DOHH2 (cell line): Measurements from ENCODE around the gene BNC2.

Experiments
- H3F3A ChIP-seq: fragments of 200-600 bp; sonication (generic), shearing (Covaris generic); 2 replicates; pipeline ENCODE4 v1.6.0; 2016; ENCODE audit warnings: antibody characterized with exemption, mild to moderate bottlenecking; ENCODE audit not compliant: control insufficient read depth, insufficient read depth
- H3K27ac ChIP-seq: fragments of 200-600 bp; sonication (generic); 2 replicates; pipeline ENCODE4 v1.5.1; 2014; ENCODE audit warnings: low read depth, mild to moderate bottlenecking, low read length, moderate library complexity
- H3K27me3 ChIP-seq: fragments of 200-600 bp; sonication (generic); 2 replicates; pipeline ENCODE4 v1.6.1; 2014; ENCODE audit warnings: mild to moderate bottlenecking, low read length, mixed read lengths; ENCODE audit not compliant: control insufficient read depth
- H3K36me3 ChIP-seq: fragments of 200-600 bp; sonication (generic); 2 replicates; pipeline ENCODE4 v1.6.1; 2014; ENCODE audit warnings: mild to moderate bottlenecking, low read length, moderate library complexity, mixed read lengths; ENCODE audit not compliant: control insufficient read depth
- H3K4me1 ChIP-seq: fragments of 200-600 bp; sonication (generic); 2 replicates; pipeline ENCODE4 v1.6.1; 2014; ENCODE audit warnings: mild to moderate bottlenecking, low read length, mixed read lengths; ENCODE audit not compliant: control insufficient read depth
- H3K4me2 ChIP-seq: fragments of 200-600 bp; sonication (generic); 2 replicates; pipeline ENCODE4 v1.6.0; 2014; ENCODE audit warnings: mild to moderate bottlenecking, low read length, moderate library complexity
- H3K4me3 ChIP-seq: fragments of 200-600 bp; sonication (generic); 2 replicates; pipeline ENCODE4 v1.5.1; 2014; ENCODE audit warnings: mild to moderate bottlenecking, low read length, mixed read lengths
- H3K79me2 ChIP-seq: fragments of 200-600 bp; sonication (generic); 2 replicates; pipeline ENCODE4 v1.6.1; 2014; ENCODE audit warnings: mild to moderate bottlenecking, low read length, mixed read lengths; ENCODE audit not compliant: control insufficient read depth
- H3K9me2 ChIP-seq: fragments of 200-600 bp; sonication (generic); replicated peaks from 2 replicates; pipeline ENCODE4 v1.6.1; 2014; ENCODE audit warnings: mild to moderate bottlenecking, low read length, mixed read lengths; ENCODE audit not compliant: control insufficient read depth
- H3K9me3 ChIP-seq: fragments of 200-600 bp; sonication (generic); 2 replicates; pipeline ENCODE4 v1.6.1; 2014; ENCODE audit warnings: antibody characterized with exemption, low read length, mixed read lengths; ENCODE audit not compliant: control insufficient read depth, insufficient read depth
- H4K20me1 ChIP-seq: fragments of 200-600 bp; sonication (generic); 2 replicates; pipeline ENCODE4 v1.6.0; 2014; ENCODE audit warnings: low read depth, mild to moderate bottlenecking, antibody characterized with exemption, low read length, moderate library complexity; ENCODE audit not compliant: control insufficient read depth, insufficient read depth
- CTCF ChIP-seq: fragments of 200-600 bp; sonication (generic); IDR thresholded peaks from one replicate; pipeline ENCODE4 v1.5.1; 2014; ENCODE audit warnings: antibody characterized with exemption, mild to moderate bottlenecking, low read depth, low read length; ENCODE audit not compliant: poor library complexity, severe bottlenecking
- EZH2phosphoT487 ChIP-seq: fragments of 200-600 bp; sonication (generic); IDR thresholded peaks from 2 replicates; pipeline ENCODE4 v1.6.1; 2017; ENCODE audit warnings: borderline replicate concordance, mild to moderate bottlenecking, antibody characterized with exemption, low read length, moderate library complexity, mixed read lengths

The BNC2 gene

GRCh38 chr9:16718296-16718695 is 152.2 kb downstream of the BNC2 start:
- no peaks in the 10 kb centered on the region for H3F3A ChIP-seq
- H3K9me3 ChIP-seq = no peaks in the 10 kb centered on the region
- TF ChIP-seq EZH2phosphoT487 = no peak
- TF ChIP-seq CTCF = no peak
- no peak overlapping the region for H3K27ac ChIP-seq
- H3K36me3 ChIP-seq = no peaks in the 10 kb centered on the region
- no peaks in the 10 kb centered on the region for H4K20me1 ChIP-seq
- H3K4me2 ChIP-seq = no peak overlapping the region
- H3K9me2 ChIP-seq = no peaks in the 10 kb centered on the region
- H3K4me1 ChIP-seq = no peaks in the 10 kb centered on the region
- no peaks in the 10 kb centered on the region for H3K27me3 ChIP-seq
- no peaks in the 10 kb centered on the region for H3K79me2 ChIP-seq
- H3K4me3 ChIP-seq = no peak overlapping the region

GRCh38 chr9:16716601-16717000 is 153.9 kb downstream of the BNC2 start:
- Histone ChIP-seq H3K9me2 (no peaks in the 10 kb centered on the region), H4K20me1 (no peaks in the 10 kb centered on the region), H3K27me3 (no peaks in the 10 kb centered on the region), H3K4me2 (no peak overlapping the region), H3K9me3 (no peaks in the 10 kb centered on the region), H3K4me1 (no peaks in the 10 kb centered on the region), H3K27ac (no peak overlapping the region), H3K36me3 (no peaks in the 10 kb centered on the region), H3K4me3 (no peak overlapping the region), H3K79me2 (no peaks in the 10 kb centered on the region), H3F3A (no peaks in the 10 kb centered on the region)
- TF ChIP-seq CTCF (no peak), EZH2phosphoT487 (no peak)

- Histone ChIP-seq H3K27ac (no peak overlapping the region), H3K9me3 (no peaks in the 10 kb centered on the region), H3F3A (no peaks in the 10 kb centered on the region), H3K4me3 (no peak overlapping the region), H3K9me2 (no peaks in the 10 kb centered on the region), H3K4me2 (no peak overlapping the region), H4K20me1 (no peaks in the 10 kb centered on the region), H3K79me2 (no peaks in the 10 kb centered on the region), H3K27me3 (no peaks in the 10 kb centered on the region), H3K4me1 (no peaks in the 10 kb centered on the region), H3K36me3 (no peaks in the 10 kb centered on the region)
- TF ChIP-seq CTCF (no peak), EZH2phosphoT487 (no peak)
Observed at GRCh38 chr9:16715404-16715803, 155.1 kb downstream of the BNC2 start.

GRCh38 chr9:16712787-16713186 is 157.7 kb downstream of the BNC2 start:
- H3K27ac ChIP-seq = no peak overlapping the region
- H4K20me1 ChIP-seq = no peaks in the 10 kb centered on the region

More at GRCh38 chr9:16712787-16713186, 157.7 kb downstream of the BNC2 start:
- Histone ChIP-seq H3K4me2 (no peak overlapping the region), H3K27me3 (no peaks in the 10 kb centered on the region), H3K36me3 (no peaks in the 10 kb centered on the region), H3K9me2 (no peaks in the 10 kb centered on the region), H3K4me3 (no peak overlapping the region), H3K79me2 (no peaks in the 10 kb centered on the region), H3K9me3 (no peaks in the 10 kb centered on the region), H3K4me1 (no peaks in the 10 kb centered on the region), H3F3A (no peaks in the 10 kb centered on the region)
- TF ChIP-seq EZH2phosphoT487 (no peak), CTCF (no peak)
